ENCODE data around the gene HEBP1.

GRCh38 chr12:12976366-12976765 lies 23.7 kb downstream of the HEBP1 start:
- TF ChIP-seq CTCF (IDR thresholded peaks at IDR 0.05) (no peak), POLR2A (IDR thresholded peaks at IDR 0.05) (no peak)

Measured in Peyer's patch (tissue), 4 donors.